HG03108 (cell line): Measurements from ENCODE around the gene FHIP2A.
A peak's percentile ranks its signal among the peaks of the same experiment; 100 is the strongest.
"Not testable (repeated sequence)": the region's sequence is repeated elsewhere in the genome, so short reads cannot be mapped to it uniquely, and the experiment has no call there.

ENCODE experiments used
- ATAC-seq: cut with Tn5 transposase; IDR thresholded peaks from one replicate; pipeline ENCODE4 v1.9.1; 2021; ENCODE audit warnings: moderate library complexity; ENCODE audit not compliant: unreplicated experiment

Gene FHIP2A

GRCh38 chr10:114811862-114812261 lies 9.7 kb upstream of the FHIP2A start:
- ATAC-seq = no peak

GRCh38 chr10:114815791-114816190 lies 5.8 kb upstream of the FHIP2A start:
- no peak for ATAC-seq

GRCh38 chr10:114816308-114816707 lies 5.3 kb upstream of the FHIP2A start:
- ATAC-seq = no peak

- no peak for ATAC-seq
Measured at GRCh38 chr10:114819322-114819721, 2.3 kb upstream of the FHIP2A start.

- peak; percentile 27 for ATAC-seq
Measured at GRCh38 chr10:114821915-114822443, 399 bp downstream of the FHIP2A start.

- ATAC-seq = peak; percentile 13
Measured at GRCh38 chr10:114822444-114823076, 980 bp downstream of the FHIP2A start.

GRCh38 chr10:114823077-114823463 lies 1.5 kb downstream of the FHIP2A start:
- no peak for ATAC-seq

GRCh38 chr10:114824391-114824790 lies 2.8 kb downstream of the FHIP2A start:
- no peak for ATAC-seq

GRCh38 chr10:114825513-114826253 lies 4.1 kb downstream of the FHIP2A start:
- peak; percentile 46 for ATAC-seq

- ATAC-seq = no peak
Measured at GRCh38 chr10:114829160-114829909, 7.8 kb downstream of the FHIP2A start.

GRCh38 chr10:114831186-114831867 lies 9.7 kb downstream of the FHIP2A start:
- ATAC-seq = no peak

GRCh38 chr10:114837690-114838089 lies 16.1 kb downstream of the FHIP2A start:
- no peak for ATAC-seq

GRCh38 chr10:114839901-114840300 lies 18.3 kb downstream of the FHIP2A start:
- no peak for ATAC-seq

- no peak for ATAC-seq
Measured at GRCh38 chr10:114845978-114846693, 24.6 kb downstream of the FHIP2A start.

GRCh38 chr10:114847517-114847916 lies 25.9 kb downstream of the FHIP2A start:
- not testable (repeated sequence) for ATAC-seq

- no peak for ATAC-seq
Measured at GRCh38 chr10:114849674-114850073, 28.1 kb downstream of the FHIP2A start.

GRCh38 chr10:114850126-114850525 lies 28.5 kb downstream of the FHIP2A start:
- ATAC-seq = no peak

- no peak for ATAC-seq
Measured at GRCh38 chr10:114851336-114851735, 29.8 kb downstream of the FHIP2A start.

GRCh38 chr10:114852197-114852596 lies 30.6 kb downstream of the FHIP2A start:
- ATAC-seq = no peak

GRCh38 chr10:114854906-114855305 lies 33.3 kb downstream of the FHIP2A start:
- ATAC-seq = no peak
